Measurements from ENCODE around the gene RSPH10B2. TPM values are rescaled to one million over a fixed set of nuclear protein-coding genes. Genes with fewer than 3 reads are reported as not detected.

Gene RSPH10B2
- total and polyA plus RNA-seq, 9 of the 15 experiments (the other 6 are each of a cell fraction or from before 2014, with no cell fraction given): 0.04 to 0.11 (median 0.08) TPM; not detected in 5

GRCh38 chr7:6706666-6707407 lies 47.1 kb upstream of the RSPH10B2 start, which contains the start of gene ZNF12 (continued):
- TF ChIP-seq CREB1 (IDR thresholded peaks at IDR 0.05) (no peak; the same call in 1 of the 2 replicates), CREB1 (CRISPR knock-in tag; IDR thresholded peaks at IDR 0.05) (0 out of 2 replicates have a peak, but pooled peaks have one; percentile 41), MBD1 (CRISPR knock-in tag; IDR thresholded peaks at IDR 0.05) (no peak), PBX2 (CRISPR knock-in tag; IDR thresholded peaks at IDR 0.05; ENCODE audit: low read depth) (no peak), PBX2 (tag; conservative IDR thresholded peaks at IDR 0.05; ENCODE audit: low read depth) (no peak), XRCC3 (IDR thresholded peaks at IDR 0.05) (no peak), HNRNPK (IDR thresholded peaks at IDR 0.05; ENCODE audit: low read depth, low read length, poor library complexity, severe bottlenecking) (no peak), ZNF551 (CRISPR knock-in tag; IDR thresholded peaks at IDR 0.05) (no peak), POLR3G (IDR thresholded peaks at IDR 0.05; ENCODE audit: extremely low read depth, insufficient read length, insufficient replicate concordance) (no peak), CREBBP (IDR thresholded peaks at IDR 0.05; ENCODE audit: low read depth, low read length) (no peak), DNMT1 (IDR thresholded peaks at IDR 0.05) (no peak), MED1 (CRISPR knock-in tag; IDR thresholded peaks at IDR 0.05; ENCODE audit: borderline replicate concordance) (no peak), ZNF696 (CRISPR knock-in tag; conservative IDR thresholded peaks at IDR 0.05) (no peak), CLOCK (CRISPR knock-in tag; IDR thresholded peaks at IDR 0.05; ENCODE audit: borderline replicate concordance) (no peak), ESRRA (IDR thresholded peaks at IDR 0.05; ENCODE audit: borderline replicate concordance, low read depth) (peak; percentile 32; the same call in 1 of the 2 replicates), ZNF165 (CRISPR knock-in tag; IDR thresholded peaks at IDR 0.05; ENCODE audit: borderline replicate concordance) (no peak), ZNF408 (CRISPR knock-in tag; IDR thresholded peaks at IDR 0.05; ENCODE audit: low read depth) (no peak), TARDBP (IDR thresholded peaks at IDR 0.05) (no peak), GTF2A2 (tag; IDR thresholded peaks at IDR 0.05) (no peak), EP400 (IDR thresholded peaks at IDR 0.05) (peak; percentile 61), KAT2B (IDR thresholded peaks at IDR 0.05; ENCODE audit: low read depth, low read length) (no peak), GTF2F1 (IDR thresholded peaks at IDR 0.05; ENCODE audit: low read depth, low read length) (0 out of 2 replicates have a peak, but pooled peaks have one; percentile 17)
